NCI-H1105 (cell line): ENCODE measurements around the gene PRKG2.
"Not testable (repeated sequence)": the region's sequence is repeated elsewhere in the genome, so short reads cannot be mapped to it uniquely, and the experiment has no call there.

Source experiments
- DNase-seq: peaks from one replicate; lab custom pipeline; 2025; lab: John Stamatoyannopoulos, UW

Gene PRKG2

GRCh38 chr4:81162752-81163458, 52.1 kb downstream of the PRKG2 start:
- no peak for DNase-seq

GRCh38 chr4:81153714-81154323, 61.2 kb downstream of the PRKG2 start:
- DNase-seq: not testable (repeated sequence)

GRCh38 chr4:81152839-81153713, 61.9 kb downstream of the PRKG2 start:
- no peak for DNase-seq

- DNase-seq: no peak
These were observed 65.0 kb downstream of the PRKG2 start for GRCh38 chr4:81149976-81150375.

DNA sequence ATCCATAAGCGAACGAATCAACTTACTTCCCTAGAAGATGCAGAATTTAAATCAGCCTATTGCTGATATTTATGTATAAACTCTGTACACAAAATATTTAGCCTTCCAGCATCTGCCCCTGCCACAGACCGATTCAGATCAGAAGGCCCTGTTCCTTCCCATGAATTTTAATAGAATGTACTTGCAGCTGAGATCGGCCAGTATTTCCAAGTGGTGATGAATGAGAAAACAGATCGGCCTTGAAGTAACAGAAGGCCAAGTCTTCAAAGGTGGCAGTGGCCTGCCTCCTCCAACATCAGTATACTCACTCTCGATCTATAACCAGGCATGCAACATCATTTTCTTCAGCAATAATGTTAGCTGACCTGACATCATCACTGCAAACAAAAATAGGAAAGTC, 66.4 kb downstream of the PRKG2 start:
- no peak for DNase-seq

DNA sequence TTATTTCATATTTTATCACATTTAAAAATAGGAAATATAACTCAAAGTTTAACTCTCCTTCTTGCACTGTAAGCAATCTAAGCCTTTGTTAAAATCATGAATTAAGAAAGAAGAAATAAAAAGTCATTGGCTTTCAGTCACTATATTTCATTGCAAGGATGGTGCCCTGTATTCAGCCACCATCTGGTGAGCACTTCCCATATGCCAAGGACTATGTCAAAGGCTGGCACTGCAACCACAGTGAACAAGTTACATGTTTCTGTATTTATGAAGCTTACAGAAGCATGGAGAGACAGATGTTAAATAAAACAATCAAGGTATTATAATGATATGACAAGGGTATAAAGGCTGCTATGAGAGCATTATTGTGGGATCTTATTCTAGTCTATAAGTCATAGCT, 68.6 kb downstream of the PRKG2 start:
- DNase-seq: no peak

GRCh38 chr4:81143183-81143582, 71.8 kb downstream of the PRKG2 start:
- DNase-seq: no peak

DNA sequence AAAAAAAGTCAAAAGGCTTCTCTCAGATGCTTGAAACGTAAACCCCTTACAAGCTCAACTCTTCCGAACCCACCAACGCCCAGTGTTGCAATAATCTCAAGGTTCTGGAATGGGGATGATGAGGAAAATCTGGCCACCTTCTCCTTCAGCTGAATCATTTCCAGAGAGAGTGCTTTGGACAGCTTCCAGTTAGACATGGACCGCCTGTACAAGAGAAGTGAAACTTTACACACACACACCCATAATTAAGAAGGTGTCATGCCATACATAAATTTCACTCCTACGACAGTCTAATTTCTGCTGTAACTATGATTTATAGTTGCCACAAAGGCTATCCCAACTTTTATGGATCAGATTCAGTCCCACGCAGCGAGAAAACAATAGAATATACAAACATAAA, 72.3 kb downstream of the PRKG2 start:
- DNase-seq: no peak

DNA sequence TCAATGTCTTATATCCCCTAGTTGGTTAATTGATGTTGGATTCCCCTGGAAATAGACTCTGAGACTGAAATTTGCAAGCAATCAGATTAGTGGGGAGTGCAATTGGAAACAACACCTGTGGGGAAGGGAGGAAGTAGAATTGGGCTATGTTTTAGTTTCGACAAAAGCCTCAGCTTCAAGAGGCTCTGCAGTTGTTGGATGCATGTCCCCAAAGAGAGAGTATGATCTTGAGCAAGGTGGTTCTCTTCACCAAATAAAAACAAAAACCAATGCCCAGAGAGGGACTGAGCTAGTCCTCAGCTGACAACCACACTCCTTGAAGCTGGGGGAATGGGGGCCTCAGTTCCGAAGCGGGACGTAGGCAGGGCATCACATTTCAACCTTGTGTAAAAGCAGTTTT, 77.1 kb downstream of the PRKG2 start:
- DNase-seq: no peak

DNA sequence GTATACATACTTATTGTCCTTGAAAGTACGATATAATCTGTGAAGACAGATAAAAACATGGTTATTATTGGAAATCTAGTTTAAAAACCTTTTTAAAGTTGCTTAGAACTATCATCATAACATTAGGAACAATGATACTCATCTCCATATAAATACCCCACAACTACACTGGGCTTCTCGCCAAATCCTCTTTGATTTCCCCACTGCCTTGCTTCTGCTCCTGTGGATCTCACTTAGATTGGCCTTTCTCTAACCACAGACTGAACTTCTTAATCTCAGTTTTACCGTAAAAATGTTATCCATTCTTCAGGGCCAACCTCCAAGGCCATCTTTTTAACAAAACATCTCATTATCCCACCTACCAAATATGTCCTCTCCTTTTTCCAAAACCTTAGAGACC, 77.6 kb downstream of the PRKG2 start:
- DNase-seq: no peak

- DNase-seq: no peak
These were observed 78.7 kb downstream of the PRKG2 start for GRCh38 chr4:81136161-81136905.

DNA sequence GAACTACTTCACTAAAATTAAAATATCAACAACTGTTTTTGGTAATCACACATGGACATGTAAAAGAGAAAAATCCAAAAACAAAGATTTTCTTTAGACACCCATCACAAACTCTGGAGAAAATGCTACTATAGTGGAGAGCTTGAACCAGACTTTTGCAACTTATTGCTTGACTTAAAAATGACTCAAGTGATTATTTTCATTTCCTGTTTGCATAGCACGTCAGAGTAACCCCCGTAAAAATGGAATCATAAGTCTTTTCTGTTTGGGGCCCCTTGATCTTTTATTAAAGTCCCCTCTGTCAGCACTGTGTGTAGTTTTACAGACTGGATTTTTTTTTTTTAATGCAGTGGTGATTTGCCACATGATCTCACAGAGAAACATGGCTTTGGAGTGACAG, 79.5 kb downstream of the PRKG2 start:
- DNase-seq: no peak

DNA sequence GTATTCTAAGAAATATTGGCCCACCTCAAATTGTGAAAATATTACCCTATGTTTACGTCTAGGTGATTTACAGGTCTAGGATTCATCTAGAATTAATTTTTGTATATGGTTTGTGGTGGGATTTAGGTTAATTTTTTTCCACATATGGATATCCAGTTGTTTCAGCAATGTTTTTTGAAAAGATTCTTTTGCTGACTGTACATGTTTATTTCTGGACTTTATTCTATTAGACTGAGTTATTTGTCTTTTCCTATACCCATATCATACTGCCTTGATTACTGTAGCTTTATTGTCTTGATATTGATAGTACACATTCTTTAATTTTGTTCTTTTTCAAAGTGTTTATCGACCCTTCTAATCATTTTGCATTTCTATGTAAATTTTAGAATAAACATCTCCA, 83.5 kb downstream of the PRKG2 start:
- no peak for DNase-seq

DNA sequence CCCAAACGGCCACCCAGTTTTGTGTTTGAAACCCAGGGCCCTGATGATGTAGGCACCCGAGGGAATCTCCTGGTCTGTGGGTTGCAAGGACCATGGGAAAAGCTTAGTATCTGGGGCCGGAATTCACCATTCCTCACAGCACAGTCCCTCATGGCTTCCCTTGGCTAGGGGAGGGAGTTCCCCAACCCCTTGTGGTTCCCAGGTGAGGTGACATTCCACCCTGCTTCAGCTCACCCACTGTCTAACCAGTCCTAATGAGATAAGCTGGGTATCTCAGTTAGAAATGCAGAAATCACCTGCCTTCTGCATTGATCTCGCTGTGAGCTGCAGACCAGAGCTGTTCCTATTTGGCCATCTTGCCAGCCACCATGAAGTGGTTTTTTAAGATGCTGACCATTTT, 84.0 kb downstream of the PRKG2 start:
- DNase-seq: no peak

GRCh38 chr4:81130569-81130968, 84.5 kb downstream of the PRKG2 start:
- no peak for DNase-seq

DNA sequence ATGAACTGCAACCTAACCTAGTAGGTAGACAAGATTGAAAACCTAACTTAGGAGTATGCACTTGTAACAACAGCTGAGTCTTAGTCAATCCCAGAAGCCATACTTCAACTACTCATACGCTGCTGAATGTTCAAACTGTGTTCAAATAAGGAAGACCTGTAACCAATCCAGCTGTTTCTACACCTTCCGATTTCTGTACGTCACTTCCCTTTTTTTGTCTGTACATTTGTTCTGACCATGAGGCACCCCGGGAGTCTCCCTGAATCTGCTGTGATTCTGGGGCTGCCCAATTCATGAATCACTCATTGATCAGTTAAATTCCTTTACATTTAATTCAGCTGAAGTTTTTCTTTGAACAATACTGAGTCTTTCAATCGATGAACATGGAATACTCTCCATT, 95.0 kb downstream of the PRKG2 start:
- no peak for DNase-seq

DNA sequence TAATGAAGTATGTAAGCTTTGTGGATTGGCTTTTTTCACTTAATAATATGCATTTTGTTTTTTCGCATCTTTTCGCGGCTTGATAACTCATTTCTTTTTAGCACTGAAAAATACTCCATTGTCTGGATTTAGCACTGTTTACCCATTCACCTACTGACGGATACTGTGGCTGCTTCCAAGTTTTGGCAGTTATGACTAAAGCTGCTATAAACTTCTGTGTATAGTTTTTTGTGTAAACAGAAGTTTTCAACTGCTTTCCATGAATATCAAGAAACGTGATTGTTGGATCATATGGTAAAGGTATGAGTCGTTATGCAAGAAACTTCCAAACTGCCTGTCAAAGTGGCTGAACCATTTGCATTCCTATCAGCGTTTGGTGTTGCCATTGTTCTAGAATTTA, 96.9 kb downstream of the PRKG2 start:
- DNase-seq: no peak

DNA sequence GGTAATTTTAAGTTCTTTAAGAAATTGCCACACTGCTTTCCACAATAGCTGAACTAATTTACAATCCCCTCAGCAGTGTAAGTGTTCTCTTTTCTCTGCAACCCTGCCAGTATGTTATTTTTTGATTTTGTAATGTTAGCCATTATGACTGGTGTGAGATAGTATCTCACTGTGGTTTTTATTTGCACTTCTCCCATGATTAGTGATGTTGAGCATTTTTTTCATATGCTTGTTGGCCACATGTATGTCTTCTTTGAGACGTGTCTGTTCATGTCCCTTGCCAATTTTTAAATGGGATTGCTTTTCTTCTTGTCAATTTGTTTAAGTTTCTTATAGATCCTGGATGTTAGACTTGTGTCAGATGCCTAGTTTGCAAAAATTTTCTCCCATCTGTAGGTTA, 98.5 kb downstream of the PRKG2 start:
- DNase-seq: no peak

DNA sequence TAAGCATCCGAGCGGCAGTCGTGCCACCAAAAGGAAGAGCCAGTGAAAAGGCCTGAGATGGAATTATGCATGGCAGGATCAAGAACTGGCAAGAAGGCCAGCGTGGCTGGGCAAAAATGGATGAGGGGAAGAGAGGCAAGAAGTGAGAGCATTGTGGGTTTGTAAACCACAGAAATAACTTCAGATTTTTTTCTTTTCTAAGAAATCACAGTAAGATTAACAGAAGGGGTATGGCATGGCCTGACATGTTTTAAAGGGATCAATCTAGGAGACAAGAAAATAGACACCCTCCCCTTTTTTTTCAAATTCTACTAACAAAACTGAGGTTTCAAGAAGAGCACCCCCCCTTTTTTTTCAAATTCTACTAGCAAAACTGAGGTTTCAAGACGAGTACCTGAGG, 102.0 kb downstream of the PRKG2 start:
- DNase-seq: no peak

- no peak for DNase-seq
These were observed 105.7 kb downstream of the PRKG2 start for GRCh38 chr4:81109356-81109755.

GRCh38 chr4:81106150-81106549, 108.9 kb downstream of the PRKG2 start:
- no peak for DNase-seq

GRCh38 chr4:81102107-81102506, 112.9 kb downstream of the PRKG2 start:
- no peak for DNase-seq
